WERI-Rb-1 (cell line): Measurements from ENCODE around the gene ZSWIM6.

ENCODE experiments used
- DNase-seq: peaks from one replicate; pipeline ENCODE4 v3.0.0-alpha.2; 2020
- H3K27ac ChIP-seq: fragments of 250-450 bp; sonication (Bioruptor Pico); 2 replicates; pipeline ENCODE4 v1.5.1; 2020; ENCODE audit warnings: mild to moderate bottlenecking, moderate library complexity
- H3K27me3 ChIP-seq: fragments of 250-450 bp; sonication (Bioruptor Pico); 2 replicates; pipeline ENCODE4 v1.5.1; 2021; ENCODE audit warnings: mild to moderate bottlenecking, low read depth, moderate library complexity; ENCODE audit not compliant: insufficient read depth, severe bottlenecking
- H3K36me3 ChIP-seq: fragments of 250-450 bp; sonication (Bioruptor Pico); 2 replicates; pipeline ENCODE4 v1.5.1; 2020; ENCODE audit warnings: mild to moderate bottlenecking, moderate library complexity
- H3K4me3 ChIP-seq: 2 replicates; pipeline ENCODE4 v1.5.1; 2011; ENCODE audit warnings: low read depth, mild to moderate bottlenecking, control low read depth, low read length
- H3K9me3 ChIP-seq: fragments of 250-450 bp; sonication (Bioruptor Pico); 2 replicates; pipeline ENCODE4 v1.5.1; 2021; ENCODE audit warnings: mild to moderate bottlenecking, moderate library complexity; ENCODE audit not compliant: severe bottlenecking
- TF ChIP-seq, protein P1 (sequence below): IDR thresholded peaks from 2 replicates; pipeline ENCODE4 v1.5.1; 2011; ENCODE audit warnings: low read depth, mild to moderate bottlenecking, control low read depth, inconsistent platforms, low read length

ZSWIM6 gene

DNA sequence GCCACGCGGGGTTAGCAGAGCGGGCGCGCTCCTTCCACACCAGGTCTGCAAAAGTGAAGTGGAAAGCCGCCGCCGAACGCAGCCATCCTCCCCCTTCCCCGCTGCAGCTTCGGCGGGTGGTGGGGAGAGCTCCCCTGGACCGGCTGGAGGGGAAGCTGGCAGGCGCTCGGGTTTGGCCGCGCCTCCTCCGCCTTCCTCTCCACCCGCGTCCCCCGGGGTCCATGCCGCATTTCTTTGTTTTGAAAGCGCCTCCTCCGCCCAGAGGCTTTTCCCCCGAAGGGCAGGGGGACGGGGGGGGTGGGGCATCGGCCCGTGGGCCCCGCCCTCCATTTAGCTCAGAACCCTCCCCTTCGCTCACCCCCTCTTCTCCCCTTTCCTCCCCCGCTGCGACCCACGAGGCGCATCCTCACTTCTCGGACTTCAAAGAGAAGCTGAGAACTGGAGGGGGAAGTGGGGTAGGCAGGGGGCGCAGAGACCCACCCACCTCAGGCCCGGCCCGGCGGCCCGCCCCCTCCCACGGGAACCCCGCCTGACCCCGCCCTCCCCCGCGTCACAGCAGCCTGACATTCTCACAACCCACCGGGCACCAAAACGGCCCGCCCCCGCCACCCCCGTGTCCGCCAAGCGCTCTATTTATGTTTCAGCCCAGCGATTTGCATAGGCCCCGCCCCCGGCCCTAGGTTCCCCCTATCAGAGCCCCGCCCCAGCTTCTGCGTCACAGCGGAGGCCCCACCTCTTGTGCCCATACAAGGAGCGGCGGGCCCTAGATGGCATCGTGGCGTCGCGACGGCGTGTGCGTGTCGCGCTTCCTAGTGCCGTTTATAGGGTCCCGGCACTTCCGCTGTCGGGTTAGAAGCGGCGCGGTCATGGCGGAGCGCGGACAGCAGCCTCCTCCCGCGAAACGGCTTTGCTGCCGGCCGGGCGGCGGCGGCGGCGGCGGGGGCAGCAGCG, at the start of gene ZSWIM6:
Gene ZSWIM6 (plus strand): TSS at position 852 of the 951 bp plus-strand sequence. CDS start 15 bp downstream, at position 867.
- H3K9me3 ChIP-seq = no peaks in the 10 kb centered on the region
- peak; percentile 98 for DNase-seq
- TF ChIP-seq, protein P1, sequence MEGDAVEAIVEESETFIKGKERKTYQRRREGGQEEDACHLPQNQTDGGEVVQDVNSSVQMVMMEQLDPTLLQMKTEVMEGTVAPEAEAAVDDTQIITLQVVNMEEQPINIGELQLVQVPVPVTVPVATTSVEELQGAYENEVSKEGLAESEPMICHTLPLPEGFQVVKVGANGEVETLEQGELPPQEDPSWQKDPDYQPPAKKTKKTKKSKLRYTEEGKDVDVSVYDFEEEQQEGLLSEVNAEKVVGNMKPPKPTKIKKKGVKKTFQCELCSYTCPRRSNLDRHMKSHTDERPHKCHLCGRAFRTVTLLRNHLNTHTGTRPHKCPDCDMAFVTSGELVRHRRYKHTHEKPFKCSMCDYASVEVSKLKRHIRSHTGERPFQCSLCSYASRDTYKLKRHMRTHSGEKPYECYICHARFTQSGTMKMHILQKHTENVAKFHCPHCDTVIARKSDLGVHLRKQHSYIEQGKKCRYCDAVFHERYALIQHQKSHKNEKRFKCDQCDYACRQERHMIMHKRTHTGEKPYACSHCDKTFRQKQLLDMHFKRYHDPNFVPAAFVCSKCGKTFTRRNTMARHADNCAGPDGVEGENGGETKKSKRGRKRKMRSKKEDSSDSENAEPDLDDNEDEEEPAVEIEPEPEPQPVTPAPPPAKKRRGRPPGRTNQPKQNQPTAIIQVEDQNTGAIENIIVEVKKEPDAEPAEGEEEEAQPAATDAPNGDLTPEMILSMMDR = no peak
- peak within 1 kb of the TSS; percentile 94 for H3K27ac ChIP-seq
- H3K36me3 ChIP-seq = peaks cover 5% of the 10 kb centered on the region; the same call in 1 of the 2 replicates
- H3K27me3 ChIP-seq = no peaks in the 10 kb centered on the region
- H3K4me3 ChIP-seq = peak within 1 kb of the TSS; percentile 94

DNA sequence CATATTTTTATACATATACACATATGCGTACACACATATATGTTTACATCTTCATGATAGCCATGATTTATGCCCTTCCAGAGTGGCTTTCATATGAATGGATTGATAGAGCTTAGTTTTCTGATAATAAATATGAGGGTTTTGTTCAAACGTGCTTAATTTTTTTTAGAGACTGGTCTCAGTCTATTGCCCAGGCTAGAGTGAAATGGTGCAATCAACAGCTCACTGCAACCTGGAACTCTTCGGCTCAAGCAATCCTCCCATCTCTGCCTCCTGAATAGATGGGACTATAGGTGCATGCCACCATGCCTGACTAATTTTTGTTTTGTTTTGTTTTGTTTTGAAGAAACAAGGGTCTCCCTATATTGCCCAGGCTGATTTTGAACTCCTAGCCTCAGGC, 48.6 kb upstream of the ZSWIM6 start:
- Histone ChIP-seq H3K36me3 (no peaks in the 10 kb centered on the region), H3K27me3 (no peaks in the 10 kb centered on the region), H3K27ac (no peak overlapping the region), H3K4me3 (no peak overlapping the region), H3K9me3 (no peaks in the 10 kb centered on the region)
- TF ChIP-seq, protein P1 = no peak
- no peak for DNase-seq

DNA sequence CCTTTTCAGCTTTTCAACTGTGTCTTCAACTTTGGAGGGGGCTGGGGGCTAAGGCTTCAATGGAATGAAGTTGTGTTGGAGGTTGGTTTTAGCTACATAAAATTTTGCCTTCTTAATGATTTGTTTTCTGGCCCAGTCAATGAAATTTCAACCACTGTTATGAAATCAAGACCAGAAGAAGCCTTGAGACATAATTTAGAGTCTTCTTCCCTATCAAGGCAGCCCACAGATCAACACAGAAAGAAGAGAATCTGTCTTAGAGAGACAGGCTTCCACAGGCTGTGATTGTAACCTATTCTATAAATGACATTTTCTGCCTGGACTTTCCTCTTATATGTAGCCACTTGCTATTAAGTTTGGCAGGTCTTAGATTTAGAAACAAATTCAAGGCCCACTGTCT, 46.5 kb upstream of the ZSWIM6 start:
- Histone ChIP-seq H3K9me3 (no peaks in the 10 kb centered on the region), H3K27me3 (no peaks in the 10 kb centered on the region), H3K27ac (no peak overlapping the region), H3K4me3 (no peak overlapping the region), H3K36me3 (no peaks in the 10 kb centered on the region)
- TF ChIP-seq, protein P1 = no peak
- DNase-seq = no peak

DNA sequence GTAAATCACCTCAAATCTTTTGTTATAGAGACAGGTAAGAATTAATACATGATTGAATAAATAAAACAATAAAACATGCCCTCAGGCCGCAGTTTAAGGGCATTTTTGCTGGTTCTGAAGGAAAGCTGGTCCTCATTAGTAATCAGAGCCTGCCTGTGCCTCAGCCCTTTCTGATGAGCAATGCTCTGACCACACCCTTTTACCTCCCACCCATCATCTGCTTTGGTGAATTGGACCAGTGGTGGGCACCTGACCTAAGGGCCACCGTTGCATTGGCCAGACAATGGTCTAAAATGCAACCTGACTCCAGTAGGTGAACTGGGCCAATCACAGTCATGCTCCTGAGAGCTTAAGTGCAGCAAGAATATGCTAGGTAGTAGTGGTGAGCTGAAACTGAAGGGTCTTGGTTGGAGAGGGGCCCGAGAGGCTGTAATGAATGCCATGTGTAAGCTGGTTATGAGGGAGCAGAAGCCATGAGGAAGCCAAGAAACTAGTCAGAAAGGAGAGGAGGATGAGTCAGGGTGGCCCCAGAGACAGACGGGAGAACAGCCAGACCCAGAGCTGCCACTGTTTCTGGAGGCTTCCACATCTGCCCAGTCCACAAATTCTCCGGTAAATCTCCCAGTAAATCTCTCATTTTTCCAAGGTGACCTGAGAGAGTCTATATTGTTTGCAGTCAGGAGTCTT, 45.5 kb upstream of the ZSWIM6 start:
- no peak overlapping the region for H3K4me3 ChIP-seq
- no peaks in the 10 kb centered on the region for H3K36me3 ChIP-seq
- no peak overlapping the region for H3K27ac ChIP-seq
- TF ChIP-seq, protein P1 = no peak
- H3K9me3 ChIP-seq = no peaks in the 10 kb centered on the region
- H3K27me3 ChIP-seq = no peaks in the 10 kb centered on the region
- no peak for DNase-seq

DNA sequence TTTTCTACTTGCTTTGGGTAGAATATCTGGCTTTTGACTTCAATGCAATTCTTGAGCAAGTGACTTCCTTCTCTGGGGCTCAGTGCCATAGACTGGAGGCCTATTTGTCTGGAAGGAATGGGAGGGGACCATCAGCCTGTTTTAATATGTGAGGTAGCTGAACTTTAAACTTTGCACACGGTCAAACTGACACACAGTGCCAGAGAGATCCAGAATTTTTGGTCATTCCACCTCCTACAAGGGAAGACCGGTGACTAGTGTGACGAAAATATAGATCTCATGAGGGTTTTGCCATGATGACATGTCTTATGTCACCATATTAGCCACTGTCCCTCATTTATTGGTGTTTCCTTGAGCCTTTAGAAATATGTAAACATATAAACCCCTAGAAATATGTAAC, 44.6 kb upstream of the ZSWIM6 start:
- Histone ChIP-seq H3K36me3 (no peaks in the 10 kb centered on the region), H3K4me3 (no peak overlapping the region), H3K9me3 (no peaks in the 10 kb centered on the region), H3K27ac (no peak overlapping the region), H3K27me3 (no peaks in the 10 kb centered on the region)
- DNase-seq = no peak
- TF ChIP-seq, protein P1 = no peak
